Measurements from ENCODE around the gene CATSPERB.
"Not testable (repeated sequence)": the region's sequence is repeated elsewhere in the genome, so short reads cannot be mapped to it uniquely, and the experiment has no call there.

Gene CATSPERB

DNA sequence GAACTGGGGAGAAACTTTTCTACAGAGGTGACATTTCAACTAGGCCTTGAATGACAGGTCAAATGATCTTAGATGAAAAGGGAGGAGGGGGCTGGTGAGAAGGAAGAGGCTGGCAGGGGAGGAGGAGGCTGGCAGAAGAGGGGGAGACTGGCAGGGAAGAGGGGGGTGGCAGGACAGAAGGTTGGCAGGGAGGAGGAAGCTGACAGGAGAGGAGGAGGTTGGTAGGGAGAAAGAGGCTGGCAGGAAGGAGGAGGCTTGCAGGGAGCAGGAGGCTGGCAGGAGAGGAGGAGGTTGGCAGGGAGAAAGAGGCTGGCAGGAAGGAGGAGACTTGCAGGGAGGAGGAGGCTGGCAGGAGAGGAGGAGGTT is 158.4 kb downstream of the CATSPERB start:
- no peak overlapping the region for H3K4me3 ChIP-seq (ENCODE audit: low read length)
- H3K9ac ChIP-seq (ENCODE audit: low read length), result no peak overlapping the region
- H3K9me3 ChIP-seq (ENCODE audit: control insufficient read depth, low read depth, low read length), result no peaks in the 10 kb centered on the region
- H3K4me1 ChIP-seq (ENCODE audit: control insufficient read depth, low read depth, low read length), result peaks cover 8% of the 10 kb centered on the region
- no peaks in the 10 kb centered on the region for H3K36me3 ChIP-seq (ENCODE audit: control insufficient read depth, low read depth, low read length)
- H3K27me3 ChIP-seq (ENCODE audit: control insufficient read depth, insufficient read depth, low read length), result peaks cover 81% of the 10 kb centered on the region
- H3K27ac ChIP-seq (ENCODE audit: low read length), result no peak overlapping the region

DNA sequence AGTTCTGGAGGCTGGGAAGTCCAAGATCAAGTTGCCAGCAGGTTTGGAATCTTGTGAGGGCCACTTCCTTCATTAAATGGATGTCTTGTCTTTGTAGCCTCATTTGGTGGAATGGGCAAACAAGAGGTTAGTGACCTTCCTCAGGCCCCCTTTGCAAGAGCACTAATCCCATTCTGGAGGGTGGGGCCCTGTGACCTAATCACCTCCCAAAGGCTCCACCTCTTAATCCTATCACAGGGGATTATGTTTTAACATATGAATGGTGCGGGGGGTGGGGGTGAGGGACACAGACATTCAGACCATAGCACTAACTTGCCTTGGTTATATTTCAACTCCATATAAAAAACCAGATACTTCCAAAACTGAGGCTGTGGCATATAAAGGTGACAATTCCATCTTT is 161.9 kb downstream of the CATSPERB start:
- Histone ChIP-seq H3K9ac (ENCODE audit: low read length) (no peak overlapping the region), H3K9me3 (ENCODE audit: control insufficient read depth, low read depth, low read length) (no peaks in the 10 kb centered on the region), H3K27ac (ENCODE audit: low read length) (no peak overlapping the region), H3K27me3 (ENCODE audit: control insufficient read depth, insufficient read depth, low read length) (peaks cover 70% of the 10 kb centered on the region), H3K4me3 (ENCODE audit: low read length) (no peak overlapping the region), H3K36me3 (ENCODE audit: control insufficient read depth, low read depth, low read length) (no peaks in the 10 kb centered on the region), H3K4me1 (ENCODE audit: control insufficient read depth, low read depth, low read length) (peaks cover 6% of the 10 kb centered on the region)

DNA sequence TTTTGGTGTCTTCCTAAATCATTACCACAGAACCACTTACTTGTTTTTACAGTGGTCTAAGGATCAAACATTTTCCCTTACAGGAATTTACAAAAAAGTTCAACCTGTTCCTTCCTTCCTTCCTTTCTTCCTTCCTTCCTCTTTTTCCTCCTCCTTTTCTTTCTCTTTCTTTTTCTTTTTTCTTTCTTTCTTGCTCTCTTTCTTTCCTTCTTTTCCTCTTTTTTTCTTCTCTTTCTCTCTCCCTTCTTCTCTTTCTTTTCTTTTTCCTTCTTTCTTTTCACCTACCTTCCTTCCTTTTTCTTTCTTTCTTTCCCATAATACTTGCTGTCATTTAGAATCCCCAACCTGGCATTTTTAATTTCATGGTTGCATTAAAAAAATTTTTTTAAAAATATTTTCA is 162.6 kb downstream of the CATSPERB start:
- H3K4me3 ChIP-seq (ENCODE audit: low read length), result no peak overlapping the region

DNA sequence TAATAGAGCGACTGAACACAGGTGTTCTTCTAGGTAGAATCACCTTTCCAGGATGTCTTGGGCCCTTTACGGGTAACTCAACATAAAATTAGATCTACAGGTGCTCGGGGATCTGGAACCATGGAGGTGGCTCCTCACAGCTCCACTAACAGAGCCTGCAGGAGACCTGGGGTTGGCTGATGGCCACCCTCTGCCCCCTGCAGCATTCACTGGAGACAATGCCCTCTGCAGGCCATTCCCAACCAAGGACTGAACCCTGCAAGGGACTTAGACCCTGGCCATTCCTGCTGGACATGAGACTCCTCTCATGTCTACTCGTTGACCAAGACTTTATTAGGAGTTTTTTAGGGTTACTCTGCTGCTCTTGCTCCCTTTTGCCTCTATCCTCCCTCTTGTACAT is 163.3 kb downstream of the CATSPERB start:
- H3K27me3 ChIP-seq (ENCODE audit: control insufficient read depth, insufficient read depth, low read length), result peaks cover 56% of the 10 kb centered on the region
- H3K4me3 ChIP-seq (ENCODE audit: low read length), result no peak overlapping the region
- no peaks in the 10 kb centered on the region for H3K9me3 ChIP-seq (ENCODE audit: control insufficient read depth, low read depth, low read length)
- H3K27ac ChIP-seq (ENCODE audit: low read length), result no peak overlapping the region
- H3K36me3 ChIP-seq (ENCODE audit: control insufficient read depth, low read depth, low read length), result no peaks in the 10 kb centered on the region
- no peaks in the 10 kb centered on the region for H3K4me1 ChIP-seq (ENCODE audit: control insufficient read depth, low read depth, low read length)
- no peak overlapping the region for H3K9ac ChIP-seq (ENCODE audit: low read length)

More for the DNA sequence above, 162.6 kb downstream of the CATSPERB start:
- no peak overlapping the region for H3K27ac ChIP-seq (ENCODE audit: low read length)
- H3K36me3 ChIP-seq (ENCODE audit: control insufficient read depth, low read depth, low read length), result no peaks in the 10 kb centered on the region
- H3K4me1 ChIP-seq (ENCODE audit: control insufficient read depth, low read depth, low read length), result no peaks in the 10 kb centered on the region
- H3K27me3 ChIP-seq (ENCODE audit: control insufficient read depth, insufficient read depth, low read length), result peaks cover 62% of the 10 kb centered on the region
- H3K9ac ChIP-seq (ENCODE audit: low read length), result no peak overlapping the region
- no peaks in the 10 kb centered on the region for H3K9me3 ChIP-seq (ENCODE audit: control insufficient read depth, low read depth, low read length)

GRCh38 chr14:91567827-91568226 is 164.1 kb downstream of the CATSPERB start:
- H3K9ac ChIP-seq (ENCODE audit: low read length); H3K4me3 ChIP-seq (ENCODE audit: low read length); H3K36me3 ChIP-seq (ENCODE audit: control insufficient read depth, low read depth, low read length); H3K27ac ChIP-seq (ENCODE audit: low read length); H3K4me1 ChIP-seq (ENCODE audit: control insufficient read depth, low read depth, low read length); H3K9me3 ChIP-seq (ENCODE audit: control insufficient read depth, low read depth, low read length): not testable (repeated sequence)
- H3K27me3 ChIP-seq (ENCODE audit: control insufficient read depth, insufficient read depth, low read length), result peaks cover 48% of the 10 kb centered on the region

- Histone ChIP-seq H3K4me3 (ENCODE audit: low read length) (no peak overlapping the region), H3K9me3 (ENCODE audit: control insufficient read depth, low read depth, low read length) (no peaks in the 10 kb centered on the region), H3K36me3 (ENCODE audit: control insufficient read depth, low read depth, low read length) (no peaks in the 10 kb centered on the region), H3K27ac (ENCODE audit: low read length) (no peak overlapping the region), H3K9ac (ENCODE audit: low read length) (no peak overlapping the region), H3K27me3 (ENCODE audit: control insufficient read depth, insufficient read depth, low read length) (no peaks in the 10 kb centered on the region), H3K4me1 (ENCODE audit: control insufficient read depth, low read depth, low read length) (no peaks in the 10 kb centered on the region)
These were observed 176.4 kb downstream of the CATSPERB start for GRCh38 chr14:91555531-91555930.

GRCh38 chr14:91554535-91555332 is 177.2 kb downstream of the CATSPERB start:
- no peaks in the 10 kb centered on the region for H3K4me1 ChIP-seq (ENCODE audit: control insufficient read depth, low read depth, low read length)
- H3K9me3 ChIP-seq (ENCODE audit: control insufficient read depth, low read depth, low read length), result no peaks in the 10 kb centered on the region
- H3K27ac ChIP-seq (ENCODE audit: low read length), result no peak overlapping the region
- H3K36me3 ChIP-seq (ENCODE audit: control insufficient read depth, low read depth, low read length), result no peaks in the 10 kb centered on the region
- no peak overlapping the region for H3K9ac ChIP-seq (ENCODE audit: low read length)
- H3K27me3 ChIP-seq (ENCODE audit: control insufficient read depth, insufficient read depth, low read length), result no peaks in the 10 kb centered on the region
- no peak overlapping the region for H3K4me3 ChIP-seq (ENCODE audit: low read length)

DNA sequence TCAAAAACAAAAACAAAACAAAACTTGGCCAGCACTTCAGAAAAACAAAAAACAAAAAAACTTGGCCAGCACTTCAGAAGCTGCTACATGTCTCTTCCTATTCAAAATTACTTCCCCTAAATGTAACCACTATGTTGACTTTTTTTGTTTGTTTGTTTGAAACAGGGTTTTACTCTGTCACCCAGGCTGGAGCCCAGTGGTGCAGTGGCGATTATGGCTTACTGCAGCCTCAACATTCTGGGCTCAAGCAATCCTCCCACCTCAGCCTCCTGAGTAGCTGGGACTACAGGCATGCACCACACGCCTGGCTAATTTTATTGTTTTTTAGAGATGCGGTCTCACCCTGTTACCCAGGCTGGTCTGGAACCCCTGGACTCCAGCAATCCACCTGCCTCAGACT is 183.8 kb downstream of the CATSPERB start:
- H3K4me1 ChIP-seq (ENCODE audit: control insufficient read depth, low read depth, low read length), result no peaks in the 10 kb centered on the region
- no peaks in the 10 kb centered on the region for H3K9me3 ChIP-seq (ENCODE audit: control insufficient read depth, low read depth, low read length)
- H3K27me3 ChIP-seq (ENCODE audit: control insufficient read depth, insufficient read depth, low read length), result no peaks in the 10 kb centered on the region
- no peak overlapping the region for H3K9ac ChIP-seq (ENCODE audit: low read length)
- H3K27ac ChIP-seq (ENCODE audit: low read length), result no peak overlapping the region
- H3K4me3 ChIP-seq (ENCODE audit: low read length), result no peak overlapping the region
- no peaks in the 10 kb centered on the region for H3K36me3 ChIP-seq (ENCODE audit: control insufficient read depth, low read depth, low read length)

DNA sequence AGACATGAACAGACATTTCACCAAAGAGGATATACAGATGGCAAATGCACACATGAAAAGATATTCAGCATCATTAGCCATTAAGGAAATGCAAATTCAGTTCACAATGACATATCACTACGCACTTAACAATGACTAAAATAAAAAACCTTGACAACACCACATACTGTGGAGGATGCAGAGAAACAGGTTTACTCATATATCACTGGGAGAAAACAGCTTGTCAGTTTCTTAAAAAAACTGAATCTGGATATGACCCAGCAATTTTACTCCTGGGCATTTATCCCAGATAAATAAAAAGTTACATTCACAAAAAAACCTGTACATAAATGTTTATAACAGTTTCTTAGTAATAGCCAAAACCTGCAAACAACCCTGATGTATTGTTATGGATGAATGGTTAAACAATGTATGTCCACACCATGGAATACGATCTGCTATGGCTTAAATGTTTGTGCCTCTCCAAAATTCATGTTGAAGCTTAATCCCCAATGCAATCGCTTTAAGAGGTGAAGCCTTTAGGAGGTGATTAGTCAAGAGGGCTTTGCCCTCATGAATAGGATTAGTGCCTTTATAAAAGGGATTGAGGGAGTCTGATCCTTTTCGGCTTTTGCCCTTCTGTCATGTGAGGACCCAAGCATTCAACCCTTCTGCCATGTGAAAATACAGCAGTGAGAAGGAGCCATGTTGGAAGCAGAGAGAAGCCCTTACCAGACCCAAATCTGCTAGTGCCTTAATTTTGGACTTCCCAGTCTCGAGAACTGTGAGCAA is 185.8 kb downstream of the CATSPERB start:
- Histone ChIP-seq H3K27ac (ENCODE audit: low read length) (no peak overlapping the region), H3K36me3 (ENCODE audit: control insufficient read depth, low read depth, low read length) (no peaks in the 10 kb centered on the region), H3K4me1 (ENCODE audit: control insufficient read depth, low read depth, low read length) (no peaks in the 10 kb centered on the region), H3K9ac (ENCODE audit: low read length) (no peak overlapping the region), H3K27me3 (ENCODE audit: control insufficient read depth, insufficient read depth, low read length) (no peaks in the 10 kb centered on the region), H3K4me3 (ENCODE audit: low read length) (no peak overlapping the region), H3K9me3 (ENCODE audit: control insufficient read depth, low read depth, low read length) (peaks cover 7% of the 10 kb centered on the region)

GRCh38 chr14:91545204-91545603 is 186.7 kb downstream of the CATSPERB start:
- Histone ChIP-seq H3K4me3 (ENCODE audit: low read length) (no peak overlapping the region), H3K9ac (ENCODE audit: low read length) (no peak overlapping the region), H3K36me3 (ENCODE audit: control insufficient read depth, low read depth, low read length) (no peaks in the 10 kb centered on the region), H3K27me3 (ENCODE audit: control insufficient read depth, insufficient read depth, low read length) (no peaks in the 10 kb centered on the region), H3K9me3 (ENCODE audit: control insufficient read depth, low read depth, low read length) (peaks cover 7% of the 10 kb centered on the region), H3K27ac (ENCODE audit: low read length) (no peak overlapping the region), H3K4me1 (ENCODE audit: control insufficient read depth, low read depth, low read length) (no peaks in the 10 kb centered on the region)

GRCh38 chr14:91536327-91536726 is 195.6 kb downstream of the CATSPERB start:
- H3K27ac ChIP-seq (ENCODE audit: low read length), result no peak overlapping the region
- no peak overlapping the region for H3K9ac ChIP-seq (ENCODE audit: low read length)
- H3K27me3 ChIP-seq (ENCODE audit: control insufficient read depth, insufficient read depth, low read length), result no peaks in the 10 kb centered on the region
- H3K9me3 ChIP-seq (ENCODE audit: control insufficient read depth, low read depth, low read length), result peaks cover 5% of the 10 kb centered on the region
- no peaks in the 10 kb centered on the region for H3K36me3 ChIP-seq (ENCODE audit: control insufficient read depth, low read depth, low read length)
- H3K4me3 ChIP-seq (ENCODE audit: low read length), result no peak overlapping the region
- no peaks in the 10 kb centered on the region for H3K4me1 ChIP-seq (ENCODE audit: control insufficient read depth, low read depth, low read length)

- not testable (repeated sequence) for H3K36me3 ChIP-seq (ENCODE audit: control insufficient read depth, low read depth, low read length); H3K9ac ChIP-seq (ENCODE audit: low read length); H3K27ac ChIP-seq (ENCODE audit: low read length); H3K9me3 ChIP-seq (ENCODE audit: control insufficient read depth, low read depth, low read length); H3K4me1 ChIP-seq (ENCODE audit: control insufficient read depth, low read depth, low read length); H3K27me3 ChIP-seq (ENCODE audit: control insufficient read depth, insufficient read depth, low read length); H3K4me3 ChIP-seq (ENCODE audit: low read length)
These were observed 197.8 kb downstream of the CATSPERB start for GRCh38 chr14:91534059-91534458.

Data from iPS-18a (cell line).